ENCODE data around the gene MYO1D. TPM values are rescaled to one million over a fixed set of nuclear protein-coding genes. Genes with fewer than 3 reads are reported as not detected.

Gene MYO1D
- total RNA-seq, 1 experiment from 2014 or later = 0.10 TPM

DNA sequence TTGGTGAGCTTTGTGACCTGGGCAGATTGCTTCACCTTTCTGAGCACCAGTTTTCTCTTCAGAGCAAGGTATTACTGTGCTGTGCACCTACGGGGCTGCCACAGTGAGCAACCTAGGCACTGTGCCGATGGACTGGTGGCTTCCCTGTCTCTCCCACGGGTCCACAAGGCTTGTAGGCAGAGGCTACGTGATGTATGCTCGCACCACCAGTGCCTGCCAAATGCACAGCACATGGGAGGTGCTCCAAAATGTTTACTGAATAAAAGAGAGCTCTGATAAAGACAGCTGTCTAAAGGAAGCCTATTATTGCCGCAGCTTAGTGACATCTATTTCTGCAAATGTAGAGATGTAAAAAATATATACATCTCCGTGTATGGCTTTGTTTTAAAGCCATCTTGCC is 251.0 kb downstream of the MYO1D start:
- no peak for DNase-seq (ENCODE audit: low spot score)

DNA sequence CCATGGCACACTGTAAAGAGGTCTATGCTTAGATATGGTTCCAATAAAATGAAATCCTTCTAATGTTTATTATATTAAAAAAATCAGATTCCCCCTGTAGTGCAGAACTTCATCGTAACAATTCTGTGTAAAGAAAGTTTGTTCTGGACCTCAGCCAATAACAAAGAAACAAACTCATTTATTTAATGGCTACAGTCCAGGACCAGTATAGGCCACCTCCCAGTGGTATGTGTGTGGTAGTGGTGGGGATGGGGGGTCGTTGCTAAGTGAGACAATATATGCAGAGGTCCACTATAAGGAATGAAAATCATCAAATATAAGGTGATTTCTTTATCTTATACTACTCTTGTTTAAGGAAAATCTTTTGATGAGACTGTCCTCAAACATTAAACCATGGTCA is 253.7 kb downstream of the MYO1D start:
- no peak for DNase-seq (ENCODE audit: low spot score)

DNA sequence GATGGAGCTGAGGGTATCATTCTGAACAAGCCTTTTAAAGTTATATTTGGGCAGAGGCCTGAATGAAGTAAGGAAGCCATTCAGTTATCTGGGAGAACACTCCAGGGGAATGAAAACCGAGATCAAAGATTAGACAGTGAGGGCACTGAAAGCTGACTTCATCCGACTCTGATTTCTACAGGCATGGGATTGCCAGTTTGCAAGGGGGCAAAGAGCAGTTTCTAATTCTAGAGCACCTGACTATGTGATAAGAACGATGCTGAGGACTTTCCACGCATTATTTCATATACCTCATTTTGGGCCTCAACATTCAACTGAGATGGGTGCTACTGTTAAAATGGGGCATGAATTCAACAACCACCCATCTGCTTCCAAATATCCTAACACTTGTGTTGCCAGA is 254.4 kb downstream of the MYO1D start:
- no peak for DNase-seq (ENCODE audit: low spot score)

DNA sequence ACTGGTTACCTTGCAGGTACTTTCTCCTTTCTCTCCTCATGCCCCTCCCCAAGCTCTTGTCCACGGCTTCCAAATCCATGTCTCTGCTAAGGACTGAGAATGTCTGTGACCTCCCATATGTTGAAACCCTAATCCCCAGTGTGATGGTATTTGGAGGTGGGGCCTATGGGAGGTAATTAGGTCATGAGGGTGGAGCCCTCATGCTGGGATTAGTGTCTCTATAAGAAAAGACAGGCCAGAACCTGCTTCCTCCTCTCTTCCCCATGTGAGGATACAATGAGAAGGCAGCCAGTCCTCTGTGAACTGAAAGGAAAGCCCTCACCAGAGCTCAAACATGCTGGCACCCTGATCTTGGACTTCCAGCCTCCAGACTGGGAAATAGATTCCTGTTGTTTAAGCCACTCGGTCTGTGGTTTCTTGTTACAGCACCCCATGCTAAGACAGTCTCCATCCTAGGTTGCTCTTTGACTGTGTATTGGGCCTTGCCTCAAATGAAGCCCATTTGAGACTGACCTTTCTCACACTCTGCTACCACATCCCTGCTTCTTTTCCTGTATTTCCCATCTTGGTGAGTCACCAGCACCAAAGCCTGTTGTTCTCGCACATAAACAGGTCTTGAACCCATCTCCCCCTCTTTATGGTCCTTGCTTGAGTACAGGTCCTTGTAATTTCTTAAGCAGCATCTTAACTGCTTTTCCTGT is 255.2 kb downstream of the MYO1D start:
- DNase-seq (ENCODE audit: low spot score) = peak; percentile 7

DNA sequence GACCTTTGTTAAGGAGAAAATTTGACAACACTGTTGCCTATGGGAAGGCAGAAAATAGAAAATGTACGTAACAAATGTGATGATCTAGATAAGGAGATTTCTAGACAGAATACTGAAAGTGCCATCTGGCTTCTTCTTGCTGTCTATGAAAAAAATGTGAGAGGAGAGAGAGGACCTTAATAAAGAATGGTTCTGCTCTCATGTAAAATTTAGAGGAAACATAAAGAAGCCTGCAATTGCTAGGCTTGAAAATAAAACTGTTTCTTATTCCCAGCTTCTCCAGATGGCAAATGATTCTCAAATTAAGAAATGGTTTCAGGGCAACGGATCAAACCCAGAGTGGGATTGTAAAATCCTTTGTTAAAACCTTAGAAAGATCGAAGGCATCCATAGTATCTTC is 261.6 kb downstream of the MYO1D start:
- DNase-seq (ENCODE audit: low spot score) = no peak

DNA sequence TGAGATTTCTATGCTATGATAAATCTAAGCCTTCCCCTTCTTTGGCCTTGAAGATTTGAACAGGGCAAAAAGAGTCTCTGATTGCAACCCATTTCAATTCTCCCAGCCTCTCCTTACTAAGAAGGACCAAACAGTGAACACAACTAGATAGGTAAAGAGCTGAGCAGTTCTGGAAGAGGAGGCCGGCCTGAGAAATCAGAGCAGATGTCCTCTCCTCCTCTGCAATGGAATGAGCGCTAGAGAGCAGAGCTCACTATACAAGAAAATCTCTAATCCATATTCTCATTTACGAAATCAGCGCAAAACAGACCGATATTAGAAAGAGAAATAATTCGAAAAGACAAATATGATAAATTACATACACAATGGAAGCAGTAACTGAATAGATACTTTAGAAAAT is 266.0 kb downstream of the MYO1D start:
- no peak for DNase-seq (ENCODE audit: low spot score)

DNA sequence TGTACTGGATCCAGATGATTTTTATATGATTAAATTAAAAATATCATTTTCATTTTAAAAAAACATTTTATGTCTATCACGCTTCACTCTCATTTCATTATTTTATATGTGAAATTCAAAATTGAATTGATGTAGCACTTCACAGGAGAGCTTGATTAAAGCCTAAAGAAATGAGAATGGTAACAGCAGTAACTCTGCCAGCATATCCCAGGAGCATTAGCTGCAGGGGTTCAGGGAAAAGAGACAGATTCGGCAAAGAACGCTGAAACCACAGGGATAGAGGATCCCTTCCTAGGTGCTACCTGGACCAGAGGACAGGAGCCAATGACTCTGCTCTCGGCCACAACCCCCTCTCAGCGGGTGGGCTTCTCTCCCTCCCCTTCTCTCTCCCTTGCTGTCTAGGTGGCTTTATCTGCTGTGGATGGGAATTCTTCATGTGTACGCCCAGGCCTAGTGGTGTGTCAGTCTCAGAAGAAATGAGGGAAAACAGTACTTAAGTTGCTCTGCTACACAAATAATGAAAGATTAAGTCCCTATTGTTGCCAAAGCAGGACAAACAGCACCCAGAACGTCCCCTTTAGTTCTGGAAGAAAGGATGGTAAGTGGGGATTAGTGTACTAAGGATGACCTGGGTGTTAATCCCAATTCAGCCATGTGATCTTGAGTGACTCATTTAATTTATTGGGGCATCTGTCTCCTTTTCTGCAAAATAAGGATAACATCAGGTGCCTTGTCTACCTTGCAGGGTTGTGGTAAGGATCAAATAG is 266.9 kb downstream of the MYO1D start:
- DNase-seq (ENCODE audit: low spot score) = no peak

DNA sequence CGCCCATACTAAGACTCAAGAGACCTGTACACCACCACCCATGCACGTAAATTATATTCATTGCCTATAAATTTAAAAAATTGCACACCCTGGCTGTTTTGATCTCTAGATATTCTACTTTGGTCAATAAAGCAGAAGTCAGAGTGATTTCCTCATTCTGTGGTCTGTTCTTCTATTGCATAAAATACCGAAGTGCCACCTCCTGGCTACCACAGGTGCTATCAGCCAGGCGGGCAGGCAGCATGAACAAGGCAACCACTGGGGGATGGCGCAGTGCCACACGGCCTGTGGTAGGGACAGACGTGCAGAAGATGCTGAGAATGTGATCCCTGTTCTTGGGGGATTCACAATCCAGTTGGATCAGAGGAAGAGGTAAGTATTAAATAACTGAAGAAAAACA is 267.8 kb downstream of the MYO1D start:
- peak; percentile 76 for DNase-seq (ENCODE audit: low spot score)

DNA sequence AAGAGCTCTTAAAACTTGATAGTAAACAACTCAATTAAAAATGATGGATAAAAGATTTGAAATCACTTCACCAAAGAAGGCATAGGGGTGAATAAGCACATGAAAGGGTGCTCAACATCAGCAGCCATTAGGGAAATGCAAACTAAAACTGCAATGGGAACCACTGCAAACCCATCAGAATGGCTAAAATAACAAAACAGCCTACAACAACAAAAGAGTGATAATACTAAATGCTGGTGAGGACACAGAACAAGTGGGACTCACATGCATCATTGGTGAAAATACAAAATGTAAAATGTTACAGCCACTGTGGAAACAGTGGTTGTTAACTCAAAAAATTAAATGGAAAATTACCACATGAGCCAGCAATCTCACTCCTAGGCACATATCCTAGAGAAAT is 268.7 kb downstream of the MYO1D start:
- DNase-seq (ENCODE audit: low spot score) = no peak

DNA sequence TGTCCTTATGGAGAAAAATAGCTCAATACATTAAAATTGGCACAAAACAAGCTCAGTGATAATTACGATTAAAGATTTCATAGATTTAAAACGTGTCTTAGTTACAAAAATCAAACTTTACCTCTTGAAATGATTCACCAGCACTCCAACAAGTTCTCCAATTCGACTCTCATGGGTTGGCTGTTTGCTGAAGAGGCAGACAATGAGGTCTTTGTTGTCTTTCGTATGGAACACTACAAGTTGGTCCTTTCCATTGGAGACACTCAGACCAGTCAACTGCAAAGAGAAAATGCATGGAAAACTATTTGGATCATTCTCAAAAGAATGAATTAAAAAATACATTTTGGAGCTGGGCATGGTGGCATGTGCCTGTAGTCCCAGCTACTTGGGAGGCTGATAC is 272.0 kb downstream of the MYO1D start:
- no peak for DNase-seq (ENCODE audit: low spot score)

DNA sequence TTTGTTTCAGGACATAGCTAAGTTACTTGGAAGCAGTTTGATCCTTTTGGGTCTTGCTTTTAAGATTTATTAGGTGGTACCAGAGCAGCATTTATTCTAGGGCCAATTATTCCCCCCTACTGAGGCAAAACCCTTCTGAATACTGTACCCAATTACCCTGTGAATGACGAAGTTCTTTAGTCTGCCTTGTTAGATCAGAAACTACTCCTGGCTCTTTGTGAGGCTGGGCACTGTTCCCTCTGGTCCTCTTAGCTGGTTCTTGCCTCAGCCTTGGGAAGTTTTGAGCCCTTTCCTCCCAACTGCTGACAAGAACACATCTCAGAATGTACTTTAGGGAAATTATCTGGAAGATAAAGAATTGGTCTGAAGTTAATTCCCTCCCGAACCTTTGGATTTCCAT is 274.5 kb downstream of the MYO1D start:
- no peak for DNase-seq (ENCODE audit: low spot score)

DNA sequence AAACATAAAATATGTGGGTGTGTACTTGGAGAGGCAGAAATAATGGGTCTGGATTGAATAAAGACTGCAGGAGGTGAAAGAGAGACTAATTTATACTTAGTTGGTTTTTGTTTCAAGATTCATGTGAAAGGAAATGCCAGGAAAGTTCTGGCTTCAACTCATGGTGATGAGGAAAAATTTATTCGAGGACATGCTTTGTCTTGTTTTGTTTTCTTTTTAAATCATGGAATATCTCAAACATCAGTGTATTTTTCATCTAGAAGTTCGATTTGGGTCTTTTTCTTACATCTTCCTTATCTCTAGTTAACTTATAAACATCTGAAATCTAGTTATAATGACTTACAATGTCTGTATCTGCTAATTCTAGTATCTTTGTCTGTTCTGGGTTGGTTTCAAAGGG is 275.1 kb downstream of the MYO1D start:
- DNase-seq (ENCODE audit: low spot score) = no peak

DNA sequence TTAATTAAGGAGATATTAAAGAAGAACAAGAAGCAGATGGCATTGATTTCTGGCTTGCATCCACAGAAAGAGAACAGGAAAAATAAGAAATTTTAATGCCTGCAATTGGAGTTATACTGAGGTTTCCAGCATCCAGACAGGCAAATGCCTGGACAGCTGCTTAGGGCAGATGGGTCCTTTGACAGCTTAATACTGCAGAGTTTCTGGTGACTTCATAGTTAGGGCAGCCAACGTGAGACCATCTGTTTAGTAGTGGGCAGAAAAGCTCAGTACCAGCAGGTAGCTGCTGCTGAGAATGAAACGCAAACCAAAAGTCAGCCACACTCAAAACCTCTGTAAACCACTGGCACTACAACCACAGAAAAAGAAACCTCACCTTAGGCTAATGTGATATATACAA is 280.3 kb downstream of the MYO1D start:
- peak; percentile 36 for DNase-seq (ENCODE audit: low spot score)

DNA sequence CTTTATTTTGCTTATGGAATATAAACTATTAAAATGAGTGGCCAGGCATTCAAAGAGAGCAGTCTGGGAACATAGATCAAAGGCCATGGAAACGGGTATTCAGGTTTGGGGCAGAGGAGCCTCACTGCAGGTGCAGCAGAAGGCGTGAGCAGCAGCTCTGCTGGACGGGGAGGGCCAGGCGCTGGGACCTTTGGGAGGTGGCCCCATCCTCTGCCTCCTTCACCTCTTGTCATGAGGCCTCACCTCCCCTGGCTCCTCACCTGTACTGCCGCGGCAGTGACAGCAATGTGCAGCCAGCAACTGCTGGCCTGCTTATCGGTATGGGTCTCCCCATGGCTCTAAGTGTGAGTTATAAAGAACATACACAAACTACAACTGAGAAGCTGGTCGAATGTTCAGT is 280.7 kb downstream of the MYO1D start:
- no peak for DNase-seq (ENCODE audit: low spot score)

DNA sequence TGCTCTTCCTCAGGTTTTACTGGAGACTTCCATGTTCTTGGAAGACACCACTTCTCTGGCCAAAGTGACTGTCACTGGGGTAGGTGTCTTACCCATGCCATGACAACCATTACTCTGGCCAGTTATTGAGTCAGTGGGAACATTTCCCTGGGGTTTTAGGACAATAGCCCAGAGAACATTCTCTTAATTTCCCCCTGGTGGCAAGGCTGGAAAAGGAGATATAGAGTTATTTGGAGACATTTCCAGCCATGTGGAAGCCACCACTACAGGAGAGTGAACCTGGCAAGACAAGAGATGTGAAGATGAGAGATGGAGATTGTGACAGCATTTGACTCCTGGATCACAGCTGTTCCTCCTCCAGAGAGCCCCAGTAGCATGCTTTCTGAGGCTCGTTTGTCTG is 283.9 kb downstream of the MYO1D start:
- DNase-seq (ENCODE audit: low spot score) = no peak

DNA sequence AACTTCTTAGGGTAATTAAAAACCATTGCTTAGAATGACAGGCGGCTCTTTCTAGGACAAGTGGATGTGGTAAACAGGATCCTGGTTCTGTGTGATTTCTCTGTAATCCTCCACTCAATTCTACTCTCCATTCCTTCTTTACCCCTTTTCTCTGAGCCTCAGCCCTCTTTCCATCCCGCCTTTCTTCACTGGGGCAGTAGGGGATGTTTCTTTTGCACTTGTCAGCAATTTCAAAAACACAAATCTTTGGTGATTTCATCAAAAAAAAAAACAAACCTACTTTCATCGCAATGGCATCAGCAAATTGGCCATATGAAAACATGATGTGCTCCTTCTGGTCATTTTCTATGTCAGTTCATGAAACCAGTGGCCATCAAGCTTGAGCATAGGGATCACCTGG is 285.5 kb downstream of the MYO1D start:
- no peak for DNase-seq (ENCODE audit: low spot score)

DNA sequence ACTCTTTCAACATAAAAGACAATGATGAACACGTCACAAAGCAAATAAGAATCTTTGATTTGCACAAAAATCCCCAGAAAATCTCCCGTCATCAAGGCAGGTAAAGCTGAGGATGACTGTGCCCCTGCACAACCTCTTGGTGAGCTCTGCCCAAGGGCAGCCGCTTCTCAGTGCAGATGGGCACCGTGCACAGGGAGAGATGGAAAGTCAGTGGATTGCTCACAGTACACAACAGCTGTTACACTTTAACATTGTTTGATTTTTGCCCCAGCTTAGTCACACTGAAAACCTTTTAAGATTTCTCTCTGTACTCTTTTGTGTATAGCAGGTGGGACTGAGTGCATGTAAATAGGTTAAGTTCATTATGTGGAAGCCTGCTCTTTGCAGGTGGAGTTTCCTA is 285.9 kb downstream of the MYO1D start:
- DNase-seq (ENCODE audit: low spot score) = no peak

DNA sequence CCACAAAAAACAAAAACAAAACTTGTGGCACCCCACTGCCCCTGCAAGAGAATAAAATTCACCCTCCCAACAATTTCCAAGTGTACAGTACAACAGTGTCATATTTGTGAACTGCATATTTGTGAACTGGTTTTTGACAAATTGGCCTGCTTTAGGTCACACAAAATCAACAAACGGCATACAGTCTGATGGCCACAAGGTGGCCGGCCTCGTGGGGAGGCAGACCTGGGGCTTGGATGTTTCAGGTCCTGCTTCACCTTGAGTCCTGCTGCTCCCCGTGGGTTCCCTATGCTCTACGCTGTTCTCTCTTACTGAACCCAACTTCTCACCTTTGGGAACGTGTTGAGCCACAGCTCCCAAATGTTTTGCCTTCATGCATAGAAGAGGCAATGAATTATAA is 287.9 kb downstream of the MYO1D start:
- no peak for DNase-seq (ENCODE audit: low spot score)

DNA sequence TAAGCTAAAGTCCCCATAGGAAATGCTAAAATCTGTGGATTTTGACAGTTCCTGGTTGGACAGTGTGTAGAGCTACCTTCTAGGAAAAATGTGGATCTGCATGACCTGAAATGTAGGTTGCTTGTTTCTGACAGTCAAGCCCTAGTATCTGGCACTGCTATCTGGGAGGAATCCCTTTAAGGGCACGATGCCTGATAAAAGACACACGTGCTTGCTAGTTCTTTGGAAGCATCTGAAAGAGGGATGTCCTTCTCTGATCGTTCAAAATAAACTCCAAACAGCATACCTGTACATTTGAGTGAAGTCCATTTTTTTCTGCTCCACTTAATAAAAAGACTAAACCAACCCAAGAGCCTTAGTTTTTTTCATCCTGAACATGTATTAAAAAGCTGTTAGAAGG is 288.8 kb downstream of the MYO1D start:
- DNase-seq (ENCODE audit: low spot score) = no peak

DNA sequence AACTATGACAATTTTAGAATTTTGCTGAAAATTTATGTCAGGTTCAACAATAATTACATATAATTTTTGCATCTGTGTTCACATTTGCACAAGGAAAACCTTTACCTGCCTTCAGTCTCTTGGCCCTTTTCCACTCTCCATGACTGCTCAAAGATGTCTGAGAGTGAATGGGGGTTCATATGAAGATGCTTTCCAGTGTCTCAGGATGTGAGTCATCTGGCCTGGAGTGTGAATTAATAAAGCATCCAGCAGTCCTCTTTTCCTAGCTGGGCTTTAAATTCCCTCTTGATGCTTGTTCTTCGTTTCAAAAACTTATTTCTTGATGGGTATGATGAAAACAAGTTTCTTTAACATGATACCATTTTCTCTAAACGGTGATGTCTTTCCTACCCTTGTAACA is 290.3 kb downstream of the MYO1D start:
- peak; percentile 76 for DNase-seq (ENCODE audit: low spot score)

DNA sequence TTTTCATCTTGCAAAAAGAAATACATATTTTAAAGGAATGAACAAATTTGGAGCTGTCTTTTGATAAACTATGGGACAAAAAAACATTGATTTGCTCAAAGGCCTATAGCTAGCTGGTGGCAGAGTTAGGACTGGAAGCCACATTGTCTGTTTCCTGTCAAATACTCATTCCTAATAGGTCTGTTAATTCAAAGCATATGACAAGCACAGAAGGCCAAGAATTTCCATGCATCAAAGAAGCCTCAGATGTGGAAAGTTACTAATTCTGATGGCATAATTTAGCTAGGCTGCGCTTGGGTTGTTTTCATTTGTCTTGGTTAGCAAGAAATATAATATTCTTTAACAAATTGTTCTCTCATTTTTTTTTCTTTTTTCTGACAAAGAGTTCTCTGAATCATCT is 292.1 kb downstream of the MYO1D start:
- DNase-seq (ENCODE audit: low spot score) = no peak

DNA sequence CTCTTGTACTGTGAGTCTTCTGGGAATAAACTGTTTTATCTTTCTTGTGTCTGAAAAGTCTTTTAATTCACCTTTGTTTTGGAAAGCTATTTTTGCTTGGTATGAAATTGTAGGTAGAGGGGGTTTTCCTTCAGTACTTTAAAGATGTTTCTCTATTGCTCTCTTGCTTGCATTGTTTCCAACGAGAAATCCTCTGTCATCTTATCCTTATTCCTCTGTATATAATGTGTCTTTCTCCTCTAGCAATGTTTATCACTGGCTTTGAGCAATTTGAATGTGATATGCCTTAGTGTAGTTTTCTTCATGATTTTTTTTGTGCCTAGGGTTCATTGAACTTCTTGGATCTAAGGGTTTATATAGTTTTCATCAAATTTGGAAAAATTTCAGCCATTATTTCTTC is 293.9 kb downstream of the MYO1D start:
- no peak for DNase-seq (ENCODE audit: low spot score)

DNA sequence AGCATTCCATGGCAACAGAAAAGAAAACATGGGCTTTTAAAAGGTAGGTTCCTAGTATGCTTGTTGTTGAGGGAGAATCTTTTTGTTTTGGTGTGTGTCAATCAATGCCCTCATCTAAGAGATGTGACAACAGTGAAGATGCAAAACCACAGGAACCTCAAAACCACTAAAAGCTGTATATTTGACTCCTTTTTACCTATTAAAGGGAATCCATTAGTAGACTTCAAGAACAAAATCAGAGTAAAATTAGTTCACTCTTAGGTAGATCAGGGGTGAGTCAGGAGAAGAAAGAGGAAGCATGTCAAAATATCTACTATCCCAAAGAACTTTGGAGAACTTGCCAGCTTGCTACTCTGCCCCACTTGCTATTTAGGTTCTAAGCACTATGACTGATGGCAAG is 301.1 kb downstream of the MYO1D start:
- no peak for DNase-seq (ENCODE audit: low spot score)

DNA sequence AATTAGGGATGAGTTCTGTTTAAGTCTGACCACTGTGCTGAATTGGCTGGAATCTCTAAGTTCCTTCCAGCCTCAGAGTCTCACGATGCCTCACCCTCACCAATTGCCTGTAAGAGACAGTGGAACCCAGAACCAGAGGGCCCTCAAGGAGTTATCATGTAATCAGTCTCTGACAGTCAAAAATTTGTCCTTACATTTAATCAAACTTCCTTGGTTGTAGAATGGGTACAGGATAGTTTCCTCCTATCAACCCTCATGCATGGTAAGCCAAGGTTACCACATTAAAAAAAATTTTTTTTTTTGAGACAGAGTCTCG is 306.9 kb downstream of the MYO1D start:
- no peak for DNase-seq (ENCODE audit: low spot score)
